Stimulated activated CD4-positive, alpha-beta T cell treated with anti-CD3 and anti-CD28 coated beads, Interleukin-4, amount 100 ng/mL, for 48 hours (primary cell): Measurements from ENCODE around the gene CEACAM5.
"Not testable (repeated sequence)": the region's sequence is repeated elsewhere in the genome, so short reads cannot be mapped to it uniquely, and the experiment has no call there.

Experiments used
- DNase-seq, 2 donors: peaks; one replicate each; pipeline ENCODE4 v3.0.0-alpha.2; 2020; ENCODE audit warnings: low read depth in 2 of 2

Gene CEACAM5

DNA sequence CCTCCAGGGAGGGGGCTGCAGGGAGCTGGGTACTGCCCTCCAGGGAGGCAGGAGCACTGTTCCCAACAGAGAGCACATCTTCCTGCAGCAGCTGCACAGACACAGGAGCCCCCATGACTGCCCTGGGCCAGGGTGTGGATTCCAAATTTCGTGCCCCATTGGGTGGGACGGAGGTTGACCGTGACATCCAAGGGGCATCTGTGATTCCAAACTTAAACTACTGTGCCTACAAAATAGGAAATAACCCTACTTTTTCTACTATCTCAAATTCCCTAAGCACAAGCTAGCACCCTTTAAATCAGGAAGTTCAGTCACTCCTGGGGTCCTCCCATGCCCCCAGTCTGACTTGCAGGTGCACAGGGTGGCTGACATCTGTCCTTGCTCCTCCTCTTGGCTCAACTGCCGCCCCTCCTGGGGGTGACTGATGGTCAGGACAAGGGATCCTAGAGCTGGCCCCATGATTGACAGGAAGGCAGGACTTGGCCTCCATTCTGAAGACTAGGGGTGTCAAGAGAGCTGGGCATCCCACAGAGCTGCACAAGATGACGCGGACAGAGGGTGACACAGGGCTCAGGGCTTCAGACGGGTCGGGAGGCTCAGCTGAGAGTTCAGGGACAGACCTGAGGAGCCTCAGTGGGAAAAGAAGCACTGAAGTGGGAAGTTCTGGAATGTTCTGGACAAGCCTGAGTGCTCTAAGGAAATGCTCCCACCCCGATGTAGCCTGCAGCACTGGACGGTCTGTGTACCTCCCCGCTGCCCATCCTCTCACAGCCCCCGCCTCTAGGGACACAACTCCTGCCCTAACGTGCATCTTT lies 7.8 kb upstream of the CEACAM5 start:
- no peak for DNase-seq

DNA sequence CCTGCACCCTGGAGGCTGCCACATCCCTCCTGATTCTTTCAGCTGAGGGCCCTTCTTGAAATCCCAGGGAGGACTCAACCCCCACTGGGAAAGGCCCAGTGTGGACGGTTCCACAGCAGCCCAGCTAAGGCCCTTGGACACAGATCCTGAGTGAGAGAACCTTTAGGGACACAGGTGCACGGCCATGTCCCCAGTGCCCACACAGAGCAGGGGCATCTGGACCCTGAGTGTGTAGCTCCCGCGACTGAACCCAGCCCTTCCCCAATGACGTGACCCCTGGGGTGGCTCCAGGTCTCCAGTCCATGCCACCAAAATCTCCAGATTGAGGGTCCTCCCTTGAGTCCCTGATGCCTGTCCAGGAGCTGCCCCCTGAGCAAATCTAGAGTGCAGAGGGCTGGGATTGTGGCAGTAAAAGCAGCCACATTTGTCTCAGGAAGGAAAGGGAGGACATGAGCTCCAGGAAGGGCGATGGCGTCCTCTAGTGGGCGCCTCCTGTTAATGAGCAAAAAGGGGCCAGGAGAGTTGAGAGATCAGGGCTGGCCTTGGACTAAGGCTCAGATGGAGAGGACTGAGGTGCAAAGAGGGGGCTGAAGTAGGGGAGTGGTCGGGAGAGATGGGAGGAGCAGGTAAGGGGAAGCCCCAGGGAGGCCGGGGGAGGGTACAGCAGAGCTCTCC lies 6.9 kb upstream of the CEACAM5 start:
- DNase-seq = peak in 1 of 2 donors; percentile 16

DNA sequence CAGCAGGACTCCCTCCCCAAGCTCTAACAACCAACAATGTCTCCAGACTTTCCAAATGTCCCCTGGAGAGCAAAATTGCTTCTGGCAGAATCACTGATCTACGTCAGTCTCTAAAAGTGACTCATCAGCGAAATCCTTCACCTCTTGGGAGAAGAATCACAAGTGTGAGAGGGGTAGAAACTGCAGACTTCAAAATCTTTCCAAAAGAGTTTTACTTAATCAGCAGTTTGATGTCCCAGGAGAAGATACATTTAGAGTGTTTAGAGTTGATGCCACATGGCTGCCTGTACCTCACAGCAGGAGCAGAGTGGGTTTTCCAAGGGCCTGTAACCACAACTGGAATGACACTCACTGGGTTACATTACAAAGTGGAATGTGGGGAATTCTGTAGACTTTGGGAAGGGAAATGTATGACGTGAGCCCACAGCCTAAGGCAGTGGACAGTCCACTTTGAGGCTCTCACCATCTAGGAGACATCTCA lies 6.2 kb upstream of the CEACAM5 start:
- no peak for DNase-seq

DNA sequence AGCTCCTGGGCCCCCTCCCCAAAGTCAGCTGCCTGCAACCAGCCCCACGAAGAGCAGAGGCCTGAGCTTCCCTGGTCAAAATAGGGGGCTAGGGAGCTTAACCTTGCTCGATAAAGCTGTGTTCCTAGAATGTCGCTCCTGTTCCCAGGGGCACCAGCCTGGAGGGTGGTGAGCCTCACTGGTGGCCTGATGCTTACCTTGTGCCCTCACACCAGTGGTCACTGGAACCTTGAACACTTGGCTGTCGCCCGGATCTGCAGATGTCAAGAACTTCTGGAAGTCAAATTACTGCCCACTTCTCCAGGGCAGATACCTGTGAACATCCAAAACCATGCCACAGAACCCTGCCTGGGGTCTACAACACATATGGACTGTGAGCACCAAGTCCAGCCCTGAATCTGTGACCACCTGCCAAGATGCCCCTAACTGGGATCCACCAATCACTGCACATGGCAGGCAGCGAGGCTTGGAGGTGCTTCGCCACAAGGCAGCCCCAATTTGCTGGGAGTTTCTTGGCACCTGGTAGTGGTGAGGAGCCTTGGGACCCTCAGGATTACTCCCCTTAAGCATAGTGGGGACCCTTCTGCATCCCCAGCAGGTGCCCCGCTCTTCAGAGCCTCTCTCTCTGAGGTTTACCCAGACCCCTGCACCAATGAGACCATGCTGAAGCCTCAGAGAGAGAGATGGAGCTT lies 4.7 kb upstream of the CEACAM5 start:
- DNase-seq = no peak

DNA sequence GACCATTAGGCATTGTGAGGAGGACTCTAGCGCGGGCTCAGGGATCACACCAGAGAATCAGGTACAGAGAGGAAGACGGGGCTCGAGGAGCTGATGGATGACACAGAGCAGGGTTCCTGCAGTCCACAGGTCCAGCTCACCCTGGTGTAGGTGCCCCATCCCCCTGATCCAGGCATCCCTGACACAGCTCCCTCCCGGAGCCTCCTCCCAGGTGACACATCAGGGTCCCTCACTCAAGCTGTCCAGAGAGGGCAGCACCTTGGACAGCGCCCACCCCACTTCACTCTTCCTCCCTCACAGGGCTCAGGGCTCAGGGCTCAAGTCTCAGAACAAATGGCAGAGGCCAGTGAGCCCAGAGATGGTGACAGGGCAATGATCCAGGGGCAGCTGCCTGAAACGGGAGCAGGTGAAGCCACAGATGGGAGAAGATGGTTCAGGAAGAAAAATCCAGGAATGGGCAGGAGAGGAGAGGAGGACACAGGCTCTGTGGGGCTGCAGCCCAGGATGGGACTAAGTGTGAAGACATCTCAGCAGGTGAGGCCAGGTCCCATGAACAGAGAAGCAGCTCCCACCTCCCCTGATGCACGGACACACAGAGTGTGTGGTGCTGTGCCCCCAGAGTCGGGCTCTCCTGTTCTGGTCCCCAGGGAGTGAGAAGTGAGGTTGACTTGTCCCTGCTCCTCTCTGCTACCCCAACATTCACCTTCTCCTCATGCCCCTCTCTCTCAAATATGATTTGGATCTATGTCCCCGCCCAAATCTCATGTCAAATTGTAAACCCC lies 2.8 kb upstream of the CEACAM5 start:
- peak; percentile 16 to 28 for DNase-seq

DNA sequence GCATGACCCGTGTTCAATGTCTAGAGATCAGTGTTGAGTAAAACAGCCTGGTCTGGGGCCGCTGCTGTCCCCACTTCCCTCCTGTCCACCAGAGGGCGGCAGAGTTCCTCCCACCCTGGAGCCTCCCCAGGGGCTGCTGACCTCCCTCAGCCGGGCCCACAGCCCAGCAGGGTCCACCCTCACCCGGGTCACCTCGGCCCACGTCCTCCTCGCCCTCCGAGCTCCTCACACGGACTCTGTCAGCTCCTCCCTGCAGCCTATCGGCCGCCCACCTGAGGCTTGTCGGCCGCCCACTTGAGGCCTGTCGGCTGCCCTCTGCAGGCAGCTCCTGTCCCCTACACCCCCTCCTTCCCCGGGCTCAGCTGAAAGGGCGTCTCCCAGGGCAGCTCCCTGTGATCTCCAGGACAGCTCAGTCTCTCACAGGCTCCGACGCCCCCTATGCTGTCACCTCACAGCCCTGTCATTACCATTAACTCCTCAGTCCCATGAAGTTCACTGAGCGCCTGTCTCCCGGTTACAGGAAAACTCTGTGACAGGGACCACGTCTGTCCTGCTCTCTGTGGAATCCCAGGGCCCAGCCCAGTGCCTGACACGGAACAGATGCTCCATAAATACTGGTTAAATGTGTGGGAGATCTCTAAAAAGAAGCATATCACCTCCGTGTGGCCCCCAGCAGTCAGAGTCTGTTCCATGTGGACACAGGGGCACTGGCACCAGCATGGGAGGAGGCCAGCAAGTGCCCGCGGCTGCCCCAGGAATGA lies 1.5 kb upstream of the CEACAM5 start:
- DNase-seq = peak; percentile 60 to 71

DNA sequence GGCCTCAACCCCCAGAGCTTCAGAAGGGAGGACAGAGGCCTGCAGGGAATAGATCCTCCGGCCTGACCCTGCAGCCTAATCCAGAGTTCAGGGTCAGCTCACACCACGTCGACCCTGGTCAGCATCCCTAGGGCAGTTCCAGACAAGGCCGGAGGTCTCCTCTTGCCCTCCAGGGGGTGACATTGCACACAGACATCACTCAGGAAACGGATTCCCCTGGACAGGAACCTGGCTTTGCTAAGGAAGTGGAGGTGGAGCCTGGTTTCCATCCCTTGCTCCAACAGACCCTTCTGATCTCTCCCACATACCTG lies 969 bp upstream of the CEACAM5 start:
- no peak for DNase-seq

DNA sequence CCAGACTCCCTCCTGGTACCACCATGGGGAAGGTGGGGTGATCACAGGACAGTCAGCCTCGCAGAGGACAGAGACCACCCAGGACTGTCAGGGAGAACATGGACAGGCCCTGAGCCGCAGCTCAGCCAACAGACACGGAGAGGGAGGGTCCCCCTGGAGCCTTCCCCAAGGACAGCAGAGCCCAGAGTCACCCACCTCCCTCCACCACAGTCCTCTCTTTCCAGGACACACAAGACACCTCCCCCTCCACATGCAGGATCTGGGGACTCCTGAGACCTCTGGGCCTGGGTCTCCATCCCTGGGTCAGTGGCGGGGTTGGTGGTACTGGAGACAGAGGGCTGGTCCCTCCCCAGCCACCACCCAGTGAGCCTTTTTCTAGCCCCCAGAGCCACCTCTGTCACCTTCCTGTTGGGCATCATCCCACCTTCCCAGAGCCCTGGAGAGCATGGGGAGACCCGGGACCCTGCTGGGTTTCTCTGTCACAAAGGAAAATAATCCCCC lies 505 bp upstream of the CEACAM5 start:
- no peak for DNase-seq

DNA sequence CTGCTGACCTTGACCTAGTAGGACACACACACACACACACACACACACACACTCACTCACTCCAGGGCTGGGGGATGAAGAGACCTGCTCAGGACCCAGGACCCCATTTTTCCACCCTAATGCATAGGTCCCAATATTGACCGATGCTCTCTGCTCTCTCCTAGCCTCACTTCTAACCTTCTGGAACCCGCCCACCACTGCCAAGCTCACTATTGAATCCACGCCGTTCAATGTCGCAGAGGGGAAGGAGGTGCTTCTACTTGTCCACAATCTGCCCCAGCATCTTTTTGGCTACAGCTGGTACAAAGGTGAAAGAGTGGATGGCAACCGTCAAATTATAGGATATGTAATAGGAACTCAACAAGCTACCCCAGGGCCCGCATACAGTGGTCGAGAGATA lies 1.1 kb downstream of the CEACAM5 start:
- not testable (repeated sequence) for DNase-seq

DNA sequence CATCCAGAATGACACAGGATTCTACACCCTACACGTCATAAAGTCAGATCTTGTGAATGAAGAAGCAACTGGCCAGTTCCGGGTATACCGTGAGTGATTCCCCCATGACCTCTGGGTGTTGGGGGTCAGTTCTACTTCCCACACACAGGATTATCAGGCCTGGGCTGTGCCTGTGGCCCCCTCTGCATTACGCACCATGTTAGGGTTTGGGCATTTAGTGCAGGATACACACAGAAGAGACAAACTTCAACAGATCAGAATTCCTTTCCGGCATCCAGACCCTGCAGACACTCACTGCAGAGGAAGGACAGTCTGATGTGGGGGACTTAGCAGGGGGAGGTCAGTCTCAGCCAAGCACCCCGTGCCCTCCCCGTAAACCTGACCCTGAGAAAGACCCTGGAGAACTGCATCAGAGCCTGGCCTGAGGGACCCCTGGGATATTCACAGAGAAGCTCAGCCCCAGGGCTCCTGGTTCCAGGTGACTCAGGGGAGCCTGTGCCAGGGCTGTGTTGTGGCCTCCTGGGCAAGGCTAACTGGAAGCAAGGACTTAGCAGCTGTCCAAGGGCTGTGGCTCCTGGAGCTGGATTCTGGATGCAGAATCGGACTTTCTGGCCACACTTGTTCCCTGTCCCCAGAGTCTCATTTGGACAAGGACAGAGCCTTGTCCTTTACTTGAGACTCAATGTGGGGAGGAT lies 1.7 kb downstream of the CEACAM5 start:
- DNase-seq = no peak

DNA sequence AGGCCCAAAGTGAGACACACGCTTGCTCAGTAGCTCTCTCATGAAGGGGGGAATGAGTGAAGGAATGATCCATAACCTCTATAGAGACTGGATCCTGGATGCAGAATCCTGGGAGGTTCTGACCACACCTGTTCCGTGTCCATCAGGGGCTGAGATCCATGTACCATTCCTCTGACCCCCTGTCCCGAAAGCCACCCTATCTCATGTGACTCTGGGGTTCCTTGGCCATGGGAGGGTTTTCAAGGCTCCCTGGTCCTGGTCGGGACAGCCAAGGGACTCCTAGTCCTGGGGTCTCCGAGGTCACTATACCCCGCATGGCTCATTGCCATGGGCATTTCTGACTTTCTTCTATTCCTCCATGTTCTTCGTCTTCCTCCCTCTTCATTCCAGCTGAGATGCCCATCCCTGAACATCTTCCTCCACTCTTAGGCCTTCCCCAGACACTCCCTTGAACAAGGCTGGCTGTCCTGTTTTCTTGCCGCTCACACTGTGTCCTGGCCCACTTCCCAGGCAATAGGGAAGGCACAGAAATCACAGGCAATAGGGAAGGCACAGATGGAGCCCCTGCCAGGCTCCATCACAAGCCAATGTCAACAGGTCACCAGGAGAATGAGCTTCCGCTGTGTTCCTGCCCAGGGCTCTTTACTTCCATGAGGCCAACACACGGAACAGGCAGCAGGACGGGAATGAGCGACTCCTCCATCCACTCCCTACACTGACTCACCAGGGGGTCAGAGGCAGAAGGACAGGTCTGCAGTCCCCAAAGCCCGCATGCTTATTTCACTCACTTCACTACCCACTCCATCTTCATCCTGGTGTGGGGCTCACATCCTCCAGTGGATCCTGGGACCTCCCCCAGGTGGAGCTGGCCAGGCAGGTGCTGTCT lies 3.2 kb downstream of the CEACAM5 start:
- DNase-seq = no peak

DNA sequence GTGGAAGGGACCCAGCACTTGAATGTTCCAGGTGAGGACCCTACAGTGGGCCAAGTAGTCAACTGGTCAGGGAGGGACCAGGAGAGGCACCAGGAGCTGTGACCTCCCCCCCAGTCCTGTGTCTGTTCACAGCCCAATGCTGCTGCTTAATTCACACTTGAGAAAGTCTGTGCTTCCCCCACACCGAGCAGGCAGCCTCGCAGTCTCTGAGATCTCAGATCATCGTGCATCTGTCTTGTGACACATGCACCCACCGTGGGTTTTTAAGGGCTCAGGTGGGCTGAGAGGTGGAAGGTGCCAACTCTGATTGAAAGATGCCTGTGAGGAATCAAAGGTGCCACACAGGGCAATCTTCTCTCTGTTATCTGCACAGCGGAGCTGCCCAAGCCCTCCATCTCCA lies 6.2 kb downstream of the CEACAM5 start:
- DNase-seq = no peak

DNA sequence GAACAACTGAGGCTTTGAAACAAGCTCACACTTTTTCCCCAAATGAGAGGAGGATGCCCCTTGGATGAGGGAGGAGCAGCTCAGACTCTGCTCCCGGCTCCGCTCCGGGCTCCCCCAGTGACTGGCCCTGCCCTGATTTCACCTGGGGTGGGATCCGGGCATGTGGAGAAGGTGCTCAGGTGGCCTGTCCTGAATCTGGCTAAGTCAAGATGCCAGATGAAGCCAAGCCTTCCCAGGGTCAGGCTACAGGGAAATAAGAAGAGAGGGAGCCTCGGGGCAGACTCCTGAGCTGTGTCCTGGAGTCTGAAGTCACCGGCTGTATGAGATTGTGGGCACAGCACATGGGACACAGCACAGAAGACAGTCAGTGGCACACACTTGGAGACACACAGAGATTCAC lies 10.3 kb downstream of the CEACAM5 start:
- DNase-seq = no peak

DNA sequence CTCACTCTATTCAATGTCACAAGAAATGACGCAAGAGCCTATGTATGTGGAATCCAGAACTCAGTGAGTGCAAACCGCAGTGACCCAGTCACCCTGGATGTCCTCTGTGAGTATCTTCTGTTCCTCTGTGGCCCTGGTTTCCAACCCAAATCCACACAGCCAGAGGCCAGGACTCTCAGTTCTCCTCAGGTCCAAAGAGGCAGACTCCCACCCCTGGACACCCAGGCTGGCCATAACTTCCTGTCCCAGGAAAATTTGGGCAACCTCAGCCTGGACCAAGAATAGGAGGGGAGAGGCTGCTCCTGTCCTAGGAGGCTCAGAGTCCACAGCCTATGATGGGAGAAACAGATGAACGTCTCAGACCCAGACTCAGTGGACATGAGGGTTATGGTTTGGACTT lies 11.7 kb downstream of the CEACAM5 start:
- no peak for DNase-seq

DNA sequence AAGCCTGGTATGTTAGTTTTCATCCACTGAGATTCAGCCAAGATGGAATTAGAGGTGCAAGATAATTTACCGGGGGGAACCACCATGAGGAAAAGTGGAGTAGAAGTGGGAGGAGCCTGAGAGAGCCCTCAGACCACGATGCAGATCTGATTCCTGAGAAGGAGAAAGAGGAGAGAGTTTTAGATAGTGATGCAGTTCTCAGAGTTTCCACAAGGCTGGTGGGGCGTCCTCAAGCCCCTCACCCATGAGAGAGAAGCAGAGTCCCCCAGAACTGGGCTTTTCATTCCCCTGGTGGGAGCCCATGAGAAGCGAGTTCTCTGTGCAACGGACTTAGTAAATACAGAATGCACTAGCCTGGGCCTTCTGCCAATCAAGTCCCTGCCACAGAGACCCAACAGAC lies 18.1 kb downstream of the CEACAM5 start:
- DNase-seq = no peak

DNA sequence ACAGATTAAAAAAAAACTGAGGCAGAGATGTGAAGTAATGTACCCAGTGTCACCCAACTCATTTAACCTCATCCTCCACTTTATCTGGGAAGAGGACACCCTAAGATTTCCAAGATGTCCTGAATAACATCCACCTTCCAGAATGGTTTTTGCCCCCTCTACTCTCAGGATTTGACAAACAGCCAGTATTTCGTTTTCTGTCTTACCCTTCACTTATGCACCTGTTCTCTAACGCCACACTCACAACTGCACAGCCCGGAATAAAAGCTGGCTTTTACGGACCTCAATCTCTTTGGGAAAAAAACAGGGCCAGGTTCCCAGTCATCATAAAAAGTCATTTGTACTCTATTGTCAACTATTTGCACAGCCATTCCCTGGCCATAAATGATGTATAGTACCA lies 25.7 kb downstream of the CEACAM5 start:
- DNase-seq = no peak

DNA sequence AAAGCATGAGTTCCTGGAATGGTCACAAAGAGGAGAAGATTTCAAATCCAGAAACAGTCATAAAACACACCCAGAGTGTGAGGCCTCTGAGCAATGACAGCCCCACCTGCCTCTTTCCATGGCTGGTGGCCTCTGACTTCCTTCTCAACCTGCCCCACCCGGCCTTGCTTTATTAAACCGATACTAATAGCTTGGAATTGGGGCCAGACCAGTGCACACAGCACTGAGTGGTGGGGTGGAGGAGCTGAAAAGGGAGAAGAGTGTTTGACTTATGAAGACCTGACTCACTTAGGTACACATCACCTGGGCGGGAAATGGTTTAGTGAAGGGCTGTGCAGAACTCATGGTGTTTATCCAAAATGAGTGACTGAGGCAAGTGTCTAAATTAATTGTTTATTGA lies 26.2 kb downstream of the CEACAM5 start:
- no peak for DNase-seq

DNA sequence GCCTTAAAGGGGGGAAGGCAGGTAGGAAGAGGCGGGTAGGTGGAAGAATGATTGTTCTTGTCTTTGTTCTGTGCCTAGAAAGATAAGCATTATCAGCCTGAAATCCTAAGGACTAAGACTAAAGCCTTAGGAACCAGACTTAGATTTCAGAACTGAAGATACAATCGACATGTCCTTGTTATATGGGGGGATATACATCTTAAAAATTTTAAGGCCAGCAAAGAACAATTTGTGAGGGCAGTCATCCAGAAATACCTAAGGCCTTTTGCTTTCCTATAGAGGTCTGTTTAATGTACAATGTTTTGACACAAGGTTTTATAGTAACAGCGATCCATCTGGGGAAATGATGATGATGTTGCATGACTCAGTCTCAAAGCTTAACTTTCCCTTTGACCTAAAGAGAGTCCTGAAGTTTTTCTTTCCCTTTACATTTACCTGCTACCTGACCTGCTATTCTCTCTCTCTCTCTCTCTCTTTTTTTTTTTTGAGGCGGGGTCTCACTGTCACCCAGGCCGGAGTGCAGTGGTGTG lies 26.7 kb downstream of the CEACAM5 start:
- no peak for DNase-seq

DNA sequence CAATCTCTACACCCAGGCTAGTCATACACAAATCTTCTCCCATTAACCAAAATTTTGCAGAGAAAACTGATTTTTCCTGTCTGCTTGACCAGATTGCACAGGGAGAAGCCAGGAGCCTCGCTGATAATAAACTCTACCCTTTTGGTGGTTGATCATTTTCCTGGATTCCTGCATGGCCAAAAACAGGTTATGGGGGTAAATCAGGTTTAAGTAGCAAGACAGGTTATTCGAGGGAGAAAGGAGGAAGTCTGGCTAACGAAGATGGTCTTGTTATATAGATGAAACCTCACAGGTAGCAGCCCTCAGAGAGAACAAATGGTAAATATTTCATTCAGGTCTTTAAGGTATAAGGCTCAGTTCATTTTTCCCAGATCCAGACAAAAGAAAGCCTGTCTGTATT lies 30.9 kb downstream of the CEACAM5 start:
- no peak for DNase-seq
